CD4-positive, alpha-beta T cell treated with Interleukin-15 for 1 hour (primary cell): ENCODE results near the gene SIDT1.

ENCODE experiments used
- DNase-seq: peaks from one replicate; pipeline ENCODE4 v3.0.0-alpha.2; 2020

SIDT1 gene

DNA sequence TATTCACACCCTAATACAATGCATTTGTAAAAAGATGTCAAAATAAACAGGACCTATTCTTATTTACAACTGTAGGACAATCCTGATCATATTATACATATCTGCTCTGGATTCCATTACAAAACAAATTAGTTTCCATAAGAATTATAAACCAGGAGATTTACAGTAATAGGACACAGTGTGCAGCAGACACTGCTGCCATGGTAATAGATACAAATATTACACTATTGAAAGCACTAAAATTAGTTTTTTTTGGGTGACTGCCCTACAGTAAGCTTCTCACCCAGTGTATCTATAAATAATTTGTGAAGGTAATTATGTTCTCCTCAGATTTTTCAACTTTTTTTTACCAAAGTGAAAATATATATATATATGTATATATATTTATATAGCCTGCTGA is 116.2 kb downstream of the SIDT1 start:
- no peak for DNase-seq

DNA sequence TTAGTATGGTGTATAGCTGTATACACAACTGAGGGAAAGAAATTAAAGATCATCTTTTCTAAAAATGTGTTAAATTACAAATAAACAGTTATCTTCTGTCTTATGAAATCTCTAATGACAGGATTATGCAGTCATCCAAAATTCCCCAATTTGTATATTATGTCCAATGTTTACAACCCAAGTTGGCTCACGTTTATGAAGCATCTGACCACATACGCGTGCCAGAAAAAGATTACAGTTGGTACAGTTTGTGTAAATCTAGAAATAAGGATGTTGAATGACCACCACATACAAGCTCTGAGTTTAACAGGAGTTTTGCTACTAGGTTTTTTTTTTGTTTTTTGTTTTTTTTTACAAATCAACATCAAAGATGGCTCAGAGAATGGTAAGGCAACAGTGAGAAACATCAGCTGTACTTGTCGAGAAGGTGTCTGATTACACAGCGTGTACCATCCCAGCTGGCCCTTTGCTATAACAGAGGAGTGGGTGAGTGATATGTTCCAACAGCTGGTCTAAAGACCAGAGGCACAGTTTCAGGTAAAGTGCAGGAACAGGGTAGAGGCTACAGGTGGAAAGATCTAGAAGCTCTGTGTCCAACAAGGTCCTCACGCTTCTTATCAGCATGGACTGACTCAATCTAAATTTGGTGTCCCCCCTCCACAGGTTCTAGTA is 117.0 kb downstream of the SIDT1 start:
- DNase-seq = no peak

DNA sequence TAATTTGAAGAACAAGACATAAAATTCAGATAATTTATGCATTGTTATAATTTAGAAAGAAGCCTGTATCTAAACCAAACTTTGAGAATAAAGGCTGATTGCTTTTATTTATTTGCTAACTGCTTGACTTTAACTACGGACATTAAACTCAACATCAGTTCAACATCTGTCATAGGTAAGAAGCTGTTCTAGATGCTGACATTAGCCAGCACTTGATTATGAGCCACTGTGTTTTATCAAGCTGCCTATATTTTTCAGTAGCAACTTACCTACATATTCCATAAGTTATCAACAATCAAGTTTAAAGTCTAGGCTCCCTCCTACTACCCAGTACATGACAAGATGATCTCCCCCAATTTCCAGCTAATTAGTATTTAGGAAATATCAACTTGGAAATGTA is 122.0 kb downstream of the SIDT1 start:
- DNase-seq = no peak

- no peak for DNase-seq
Observed at GRCh38 chr3:113654851-113655250, 122.5 kb downstream of the SIDT1 start.

DNA sequence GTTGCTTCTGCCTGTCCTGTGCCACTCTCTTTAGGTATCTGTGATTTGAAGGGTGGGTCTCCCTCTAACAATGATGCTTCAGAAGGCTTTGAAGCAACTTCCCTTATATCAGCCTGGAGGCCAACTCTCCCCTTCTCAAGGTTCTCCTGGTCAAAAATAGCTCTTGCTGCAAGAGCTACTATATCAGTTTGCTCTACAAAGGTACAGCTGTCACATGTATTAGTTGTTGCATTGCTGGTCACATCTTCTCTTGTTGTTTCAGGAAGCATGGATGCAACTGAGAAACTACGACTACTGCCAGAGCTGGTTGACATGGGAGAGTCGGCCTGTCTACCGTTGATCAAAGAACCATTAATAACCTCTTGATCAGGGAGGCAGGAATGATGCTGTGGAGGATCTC is 125.8 kb downstream of the SIDT1 start:
- no peak for DNase-seq

DNA sequence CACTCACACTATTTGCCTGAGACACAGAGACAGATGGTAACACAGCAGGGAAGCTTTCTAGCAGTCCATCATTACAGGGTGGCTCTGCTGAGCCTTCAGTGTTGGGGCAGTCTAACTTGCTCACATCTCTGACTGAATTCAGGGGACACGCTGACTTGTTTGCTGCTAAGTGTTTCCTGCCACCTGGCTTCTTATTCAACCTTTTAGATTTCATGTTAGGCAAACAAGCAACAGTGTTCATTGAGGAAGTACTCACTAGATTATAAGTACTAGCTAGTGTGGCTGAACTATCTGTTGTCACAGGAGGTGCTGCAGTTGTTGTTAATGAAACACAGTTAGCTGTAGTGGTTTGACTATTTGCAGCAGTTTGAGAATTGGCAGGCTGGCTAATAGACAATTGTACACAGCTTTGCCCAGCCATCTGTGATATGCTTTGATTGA is 126.8 kb downstream of the SIDT1 start:
- peak; percentile 18 for DNase-seq

DNA sequence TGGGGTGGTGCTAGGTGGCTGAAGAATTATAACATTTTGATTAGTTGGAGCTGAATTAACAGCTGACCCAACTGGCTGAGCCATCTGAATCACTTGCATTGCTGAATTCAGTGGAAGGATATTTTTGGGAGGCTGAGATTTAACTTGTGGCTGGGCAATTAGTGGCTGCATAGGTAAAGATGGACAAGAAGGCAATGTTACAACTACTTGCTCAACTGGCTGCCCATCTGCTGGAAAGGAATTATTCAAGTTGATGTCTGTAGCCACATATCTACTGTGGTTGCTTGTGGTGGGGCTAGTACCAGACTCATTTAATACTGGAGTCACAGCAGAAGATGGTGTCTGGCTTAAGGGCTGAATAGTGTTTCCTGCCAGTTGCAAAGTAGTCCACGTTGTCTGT is 127.6 kb downstream of the SIDT1 start:
- no peak for DNase-seq

DNA sequence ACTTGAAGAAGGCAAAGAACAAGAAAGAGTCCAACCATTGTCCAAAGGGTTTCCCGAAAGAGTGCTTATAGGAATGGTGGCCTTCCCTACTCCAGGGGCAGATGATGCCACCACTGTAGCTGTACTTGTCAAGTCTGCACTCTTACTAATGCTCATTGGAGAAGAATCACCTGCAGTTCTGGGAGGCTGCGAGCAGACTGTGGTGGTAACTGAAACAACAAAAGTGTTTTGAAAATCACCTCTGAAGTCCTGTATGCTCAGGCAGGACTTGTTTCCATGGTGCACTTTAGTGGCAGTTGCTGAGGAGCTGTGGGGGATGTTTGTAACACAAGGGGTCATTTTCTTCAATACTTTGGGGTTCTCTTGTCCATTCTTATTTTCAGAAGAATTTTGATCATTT is 128.1 kb downstream of the SIDT1 start:
- no peak for DNase-seq

- peak; percentile 29 for DNase-seq
Observed at GRCh38 chr3:113660896-113661295, 128.5 kb downstream of the SIDT1 start.

- no peak for DNase-seq
Observed at GRCh38 chr3:113662824-113663223, 130.5 kb downstream of the SIDT1 start.

DNA sequence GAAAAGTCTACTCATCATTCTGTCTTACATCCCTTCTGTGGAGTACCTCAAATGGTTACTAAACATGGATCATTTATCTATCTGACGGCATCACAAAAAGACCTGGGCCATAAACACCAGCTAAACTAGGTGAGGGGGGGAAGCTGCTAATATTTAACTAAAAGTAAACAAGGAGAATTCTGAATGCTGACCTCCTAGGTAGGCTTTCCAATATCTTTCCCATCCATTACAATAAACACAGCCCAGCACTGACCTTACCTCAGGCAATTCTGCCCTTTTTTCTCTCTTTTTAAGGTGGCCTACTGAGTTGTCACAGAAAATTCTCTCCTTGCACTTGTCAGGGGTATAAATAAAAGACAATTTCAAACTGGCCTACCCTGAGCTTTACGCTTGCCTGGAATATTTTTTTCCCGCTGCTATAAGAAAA is 131.0 kb downstream of the SIDT1 start:
- DNase-seq = no peak

GRCh38 chr3:113663761-113664160 is 131.4 kb downstream of the SIDT1 start:
- DNase-seq = no peak

DNA sequence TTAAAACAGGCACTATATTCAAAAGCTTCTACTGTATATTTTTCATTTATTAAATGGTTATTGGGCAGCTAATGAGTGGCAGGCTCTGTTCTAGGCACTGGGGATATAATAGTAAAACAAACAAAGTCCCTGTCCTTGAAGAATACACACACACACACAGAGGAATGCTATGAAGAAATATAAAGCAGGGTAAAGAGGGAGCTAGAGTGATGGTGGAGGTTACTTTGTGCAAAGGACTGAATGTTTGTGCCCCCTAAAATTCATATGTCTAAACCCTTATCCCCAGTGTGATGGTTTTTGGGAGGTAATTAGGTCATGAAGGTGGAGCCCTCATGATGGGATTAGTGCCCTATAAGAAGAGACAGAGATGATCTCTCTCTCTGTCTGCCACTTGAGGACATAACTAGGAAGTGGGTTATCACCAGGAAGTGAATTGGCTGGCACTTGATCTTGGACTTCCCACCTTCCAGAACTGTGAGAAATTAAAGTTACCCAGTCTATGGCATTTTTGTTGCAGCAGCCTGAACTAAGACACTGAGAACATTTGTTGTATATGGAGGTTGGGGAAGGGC is 132.3 kb downstream of the SIDT1 start:
- no peak for DNase-seq

DNA sequence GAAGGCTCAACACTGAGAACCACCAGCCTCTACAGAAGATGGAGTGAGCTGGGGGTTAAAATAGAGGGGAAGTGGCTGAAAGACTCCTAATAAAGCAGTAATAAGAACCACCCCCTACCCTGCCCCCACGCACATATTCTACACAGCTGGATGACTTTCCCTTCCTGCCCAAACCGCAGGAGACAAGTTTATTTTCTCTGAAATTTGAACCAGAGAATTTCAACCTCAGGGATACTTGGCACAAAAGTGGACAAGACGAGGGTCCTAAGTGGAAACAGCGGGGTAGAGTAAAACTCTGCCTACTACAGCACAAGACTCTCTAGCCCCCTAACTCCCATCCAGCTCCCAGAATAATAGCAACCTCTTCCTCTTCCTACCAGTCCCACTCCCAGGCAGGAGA is 135.7 kb downstream of the SIDT1 start:
- no peak for DNase-seq

- no peak for DNase-seq
Observed at GRCh38 chr3:113673593-113673992, 141.2 kb downstream of the SIDT1 start.

- no peak for DNase-seq
Observed at GRCh38 chr3:113676261-113676660, 143.9 kb downstream of the SIDT1 start.

DNA sequence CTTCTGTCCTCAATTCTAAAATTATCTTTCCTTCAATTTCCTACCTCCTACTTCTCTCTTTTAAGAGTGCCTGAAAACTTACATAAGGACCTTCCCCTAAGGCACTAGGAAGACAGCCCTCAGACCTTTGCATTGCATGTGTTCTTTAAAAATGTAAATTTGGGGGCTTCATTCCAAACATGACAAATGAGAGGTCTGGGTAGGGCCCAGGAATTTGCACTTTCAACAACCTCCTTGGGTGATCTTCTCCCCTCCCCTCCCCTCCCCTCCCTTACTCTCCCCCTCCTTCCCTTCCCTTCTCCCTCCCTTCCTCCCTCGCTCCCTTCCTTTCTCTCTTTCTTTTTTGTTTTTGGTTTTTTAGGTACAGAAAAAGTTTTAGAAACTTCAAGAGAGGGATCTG is 145.4 kb downstream of the SIDT1 start:
- DNase-seq = no peak

DNA sequence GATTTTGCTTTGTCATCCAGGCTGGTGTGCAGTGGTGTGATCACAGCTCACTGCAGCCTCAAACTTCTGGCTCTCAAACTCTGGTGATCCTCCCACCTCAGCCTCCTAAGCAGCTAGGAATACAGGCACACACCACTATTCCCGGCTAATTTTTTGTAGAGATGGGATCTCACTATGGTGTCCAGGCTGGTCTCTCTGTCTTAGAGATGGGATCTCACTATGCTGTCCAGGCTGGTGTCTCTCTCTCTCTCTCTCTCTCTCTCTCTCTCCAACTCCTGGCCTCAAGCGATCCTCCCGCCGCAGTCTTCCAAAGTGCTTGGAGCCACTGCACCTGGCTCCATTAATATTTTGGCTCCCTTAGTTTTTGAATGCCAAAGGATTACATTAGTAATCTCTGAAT is 146.4 kb downstream of the SIDT1 start:
- no peak for DNase-seq
